ENCODE measurements around the gene TSNAXIP1.

TSNAXIP1 gene

DNA sequence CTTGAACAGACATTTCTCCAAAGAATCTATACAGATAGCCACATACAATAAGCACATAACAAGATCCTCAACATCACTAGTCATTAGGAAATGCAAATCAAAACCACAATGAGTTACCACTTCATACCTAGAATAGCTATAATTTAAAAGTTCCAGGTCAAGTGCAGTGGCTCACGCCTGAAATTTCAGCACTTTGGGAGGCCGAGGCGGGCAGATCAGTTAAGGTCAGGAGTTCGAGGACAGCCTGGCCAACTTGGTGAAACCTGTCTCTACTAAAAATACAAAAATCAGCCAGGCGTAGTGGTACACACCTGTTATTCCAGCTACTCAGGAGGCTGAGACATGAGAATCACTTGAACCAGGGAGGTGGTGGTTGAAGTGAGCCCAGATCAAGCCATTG, 20.2 kb upstream of the TSNAXIP1 start:
- TF ChIP-seq, protein P1, sequence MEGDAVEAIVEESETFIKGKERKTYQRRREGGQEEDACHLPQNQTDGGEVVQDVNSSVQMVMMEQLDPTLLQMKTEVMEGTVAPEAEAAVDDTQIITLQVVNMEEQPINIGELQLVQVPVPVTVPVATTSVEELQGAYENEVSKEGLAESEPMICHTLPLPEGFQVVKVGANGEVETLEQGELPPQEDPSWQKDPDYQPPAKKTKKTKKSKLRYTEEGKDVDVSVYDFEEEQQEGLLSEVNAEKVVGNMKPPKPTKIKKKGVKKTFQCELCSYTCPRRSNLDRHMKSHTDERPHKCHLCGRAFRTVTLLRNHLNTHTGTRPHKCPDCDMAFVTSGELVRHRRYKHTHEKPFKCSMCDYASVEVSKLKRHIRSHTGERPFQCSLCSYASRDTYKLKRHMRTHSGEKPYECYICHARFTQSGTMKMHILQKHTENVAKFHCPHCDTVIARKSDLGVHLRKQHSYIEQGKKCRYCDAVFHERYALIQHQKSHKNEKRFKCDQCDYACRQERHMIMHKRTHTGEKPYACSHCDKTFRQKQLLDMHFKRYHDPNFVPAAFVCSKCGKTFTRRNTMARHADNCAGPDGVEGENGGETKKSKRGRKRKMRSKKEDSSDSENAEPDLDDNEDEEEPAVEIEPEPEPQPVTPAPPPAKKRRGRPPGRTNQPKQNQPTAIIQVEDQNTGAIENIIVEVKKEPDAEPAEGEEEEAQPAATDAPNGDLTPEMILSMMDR (IDR thresholded peaks at IDR 0.05): no peak

DNA sequence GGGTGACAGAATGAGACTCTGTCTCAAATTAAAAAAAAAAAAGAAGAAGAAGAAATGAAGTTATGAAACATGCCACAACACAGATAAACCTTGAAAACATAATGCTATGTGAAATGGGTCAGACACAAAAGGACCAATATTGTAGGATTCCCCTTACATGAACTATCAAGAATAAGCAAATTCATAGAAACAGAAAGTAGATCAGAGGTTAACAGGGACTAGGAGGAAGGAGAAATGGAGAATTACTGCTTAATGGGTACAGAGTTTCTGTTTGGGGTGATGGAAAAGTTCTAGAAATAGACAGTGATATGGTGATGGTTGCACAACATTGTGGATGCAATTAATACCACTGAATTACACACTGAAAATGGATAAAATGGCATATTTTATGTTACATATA, 16.6 kb upstream of the TSNAXIP1 start:
- TF ChIP-seq, protein P1 (IDR thresholded peaks at IDR 0.05): no peak

DNA sequence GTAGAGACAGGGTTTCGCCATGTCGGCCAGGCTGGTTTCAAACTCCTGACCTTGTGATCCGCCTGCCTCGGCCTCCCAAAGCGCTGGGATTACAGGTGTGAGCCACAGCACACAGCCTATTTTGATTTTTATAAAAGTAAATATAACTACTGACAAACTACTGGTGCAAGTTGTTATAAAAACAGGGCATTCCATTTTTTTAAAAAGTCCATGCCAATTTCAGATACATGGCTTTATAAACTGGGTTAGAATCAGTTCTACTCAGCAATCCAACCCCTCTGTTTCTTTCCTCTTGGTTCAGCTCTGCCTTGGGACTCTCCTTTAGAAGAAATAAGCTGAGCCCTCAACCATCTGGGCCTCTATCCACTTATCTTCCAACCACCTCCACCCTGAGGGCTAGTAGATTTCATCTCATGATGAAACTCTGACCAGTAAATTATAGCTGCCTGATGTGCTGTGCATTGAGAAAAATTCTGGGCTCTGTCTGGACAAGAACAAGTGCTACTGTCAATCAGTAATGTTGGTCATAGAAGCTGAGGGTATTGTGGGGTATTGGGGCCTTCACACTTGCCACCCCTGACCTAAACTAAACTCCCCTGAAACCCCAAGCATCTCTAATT, 10.5 kb upstream of the TSNAXIP1 start:
- TF ChIP-seq, protein P1 (IDR thresholded peaks at IDR 0.05): no peak

DNA sequence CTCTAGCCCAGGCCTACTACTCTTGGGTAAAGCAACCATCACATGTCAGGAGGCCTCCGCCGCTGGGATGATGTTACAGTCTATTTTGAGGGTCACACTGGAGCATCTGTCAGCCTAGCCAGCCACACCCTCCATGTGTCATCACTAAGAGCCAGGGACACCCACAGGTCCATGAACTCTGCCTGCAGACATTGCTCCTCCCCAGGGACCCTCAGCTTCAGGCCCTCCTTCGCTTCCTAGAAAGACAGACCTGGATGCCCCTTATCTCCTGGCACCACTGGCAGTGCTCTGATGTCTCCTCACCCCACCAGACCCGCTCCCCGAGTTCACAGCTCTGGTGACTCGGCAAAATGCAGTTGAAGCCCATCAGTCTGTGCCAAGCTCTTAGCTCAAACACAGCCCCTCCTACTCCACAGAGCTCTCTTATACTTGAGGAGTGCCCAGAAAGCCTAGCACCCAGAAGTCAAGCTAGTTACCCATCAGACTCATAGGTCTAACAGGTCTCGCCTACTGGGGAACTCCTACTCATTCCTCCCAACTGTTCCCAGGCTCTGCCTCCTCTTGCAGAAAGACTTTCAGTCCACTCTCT, 6.3 kb upstream of the TSNAXIP1 start:
- TF ChIP-seq, protein P1 (IDR thresholded peaks at IDR 0.05): no peak

DNA sequence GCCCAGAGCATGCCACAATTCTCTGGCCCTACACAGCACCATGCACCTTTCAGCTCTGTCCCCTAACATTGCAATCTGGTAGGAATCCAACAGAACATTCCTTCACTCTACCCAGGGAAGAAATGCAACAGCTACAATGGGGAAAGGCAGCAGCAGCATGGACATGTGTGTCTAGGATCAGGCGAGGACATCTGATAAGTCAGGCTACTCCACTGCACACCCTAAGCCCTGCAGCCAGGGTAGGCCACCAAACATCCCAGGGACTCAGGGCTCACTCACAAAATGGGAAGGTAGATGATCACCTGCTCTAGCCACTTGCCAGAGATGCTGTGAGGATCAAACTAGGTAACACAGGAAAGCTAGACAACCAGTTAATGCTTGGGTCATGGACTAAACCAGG, 5.4 kb upstream of the TSNAXIP1 start:
- TF ChIP-seq, protein P1 (IDR thresholded peaks at IDR 0.05): no peak

DNA sequence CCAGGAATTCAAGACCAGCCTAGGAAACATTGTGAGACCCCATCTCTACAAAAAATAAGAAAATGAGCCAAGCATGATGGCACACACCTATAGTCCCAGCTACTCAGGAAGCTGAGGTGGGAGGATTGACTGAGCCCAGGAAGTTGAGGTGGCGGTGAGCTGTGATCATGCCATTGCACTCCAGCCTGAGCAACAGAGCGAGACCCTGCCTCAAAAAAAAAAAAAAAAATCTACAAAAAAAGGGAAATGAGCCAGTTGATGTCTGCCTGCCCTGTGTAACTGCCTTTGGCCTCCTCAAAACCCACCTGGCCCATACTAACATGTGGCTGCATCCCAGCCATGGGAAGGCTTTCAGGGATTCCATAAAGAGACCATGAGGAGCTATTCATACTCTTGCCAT, 4.8 kb upstream of the TSNAXIP1 start:
- TF ChIP-seq, protein P1 (IDR thresholded peaks at IDR 0.05): no peak

DNA sequence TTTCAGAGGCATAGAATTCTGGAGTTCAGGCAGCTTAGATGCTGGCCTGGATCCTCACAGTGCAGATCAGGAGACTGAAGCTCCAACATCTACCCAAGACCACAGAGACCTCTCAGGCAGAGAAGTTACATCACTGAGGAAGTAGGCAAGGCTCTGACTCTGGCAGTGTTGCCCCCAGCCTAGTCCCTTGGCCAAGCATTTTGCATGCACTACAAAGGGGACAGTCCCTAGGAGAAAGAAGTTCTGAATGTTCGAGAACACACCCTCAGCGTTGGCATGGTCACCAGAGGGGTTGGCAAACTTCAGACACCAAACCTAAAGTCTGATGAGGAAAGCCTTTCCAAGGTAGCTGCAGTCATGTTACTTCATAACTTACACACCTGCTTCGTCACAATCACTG, 2.8 kb upstream of the TSNAXIP1 start:
- TF ChIP-seq, protein P1 (IDR thresholded peaks at IDR 0.05): no peak
